IMR-90 (cell line): ENCODE results near the gene EID2B. TPM values are rescaled to one million over a fixed set of nuclear protein-coding genes. Genes with fewer than 3 reads are reported as not detected.

Source experiments
- ATAC-seq: fragments of 200-7000 bp; cut with Tn5 transposase; 2 replicates; pipeline ENCODE4 v1.9.1; 2020; ENCODE audit warnings: low read depth, mild to moderate bottlenecking, moderate library complexity
- Bru-seq: library from RNA; stranded (reverse); fragments of 400-500 nt; gene quantifications from one replicate; lab custom pipeline; 2021; lab: Mats Ljungman, UMichigan
- BruChase-seq, 2 experiments: library from RNA; stranded (reverse); fragments of 400-500 nt; gene quantifications; one replicate each; lab custom pipeline; 2021; lab: Mats Ljungman, UMichigan
- BruUV-seq: library from RNA; stranded (reverse); fragments of 400-500 nt; replicated peaks from 2 replicates; lab custom pipeline; 2021; lab: Mats Ljungman, UMichigan
- CTCF ChIA-PET: fragments of 300-600 bp; formaldehyde crosslinking; extraction: SDS; loops from one replicate; lab custom pipeline; 2021; ENCODE audit warnings: antibody characterized with exemption; lab: Yijun Ruan, JAX
- POLR2A ChIA-PET: fragments of 300-600 bp; sonication (Branson Sonifier 250); formaldehyde crosslinking; loops from one replicate; lab custom pipeline; 2022; ENCODE audit warnings: antibody characterized with exemption; ENCODE audit not compliant: unreplicated experiment; lab: Charles Lee
- DNase-seq: peaks from one replicate; pipeline ENCODE4 v3.0.0; 2013
- H2AFZ ChIP-seq: replicated peaks from 2 replicates; pipeline ENCODE3; 2013; ENCODE audit warnings: low read length, mild to moderate bottlenecking; ENCODE audit not compliant: poor library complexity
- H2AK5ac ChIP-seq: 2 replicates; pipeline ENCODE4 v1.6.1; 2013; ENCODE audit warnings: low read depth, low read length, inconsistent platforms
- H2AK9ac ChIP-seq: replicated peaks from 2 replicates; pipeline ENCODE3; 2013; ENCODE audit warnings: mild to moderate bottlenecking, low read depth, low read length, moderate library complexity; ENCODE audit not compliant: poor library complexity
- H2BK120ac ChIP-seq: 2 replicates; pipeline ENCODE4 v1.6.1; 2013; ENCODE audit warnings: low read depth, low read length, inconsistent platforms
- H2BK15ac ChIP-seq: 3 replicates; pipeline ENCODE4 v1.6.1; 2013; ENCODE audit warnings: low read depth, low read length, inconsistent platforms
- H2BK20ac ChIP-seq: 2 replicates; pipeline ENCODE4 v1.6.1; 2013; ENCODE audit warnings: low read depth, mild to moderate bottlenecking, inconsistent platforms, low read length, moderate library complexity
- H2BK5ac ChIP-seq: 2 replicates; pipeline ENCODE4 v1.6.1; 2013; ENCODE audit warnings: mild to moderate bottlenecking, low read depth, low read length, inconsistent platforms; ENCODE audit not compliant: poor library complexity, severe bottlenecking
- H3K14ac ChIP-seq: replicated peaks from 2 replicates; pipeline ENCODE4 v1.6.1; 2013; ENCODE audit warnings: low read depth, low read length, inconsistent platforms
- H3K18ac ChIP-seq: 2 replicates; pipeline ENCODE4 v1.6.1; 2013; ENCODE audit warnings: low read depth, low read length, control low read depth
- H3K23ac ChIP-seq: 2 replicates; pipeline ENCODE4 v1.6.1; 2013; ENCODE audit warnings: low read depth, low read length, inconsistent platforms
- H3K27ac ChIP-seq: 2 replicates; pipeline ENCODE4 v1.5.1; 2013; ENCODE audit warnings: mild to moderate bottlenecking, control low read depth, low read length; ENCODE audit not compliant: insufficient read depth
- H3K27me3 ChIP-seq: 2 replicates; pipeline ENCODE4 v1.6.1; 2013; ENCODE audit warnings: low read length; ENCODE audit not compliant: control insufficient read depth, insufficient read depth
- H3K36me3 ChIP-seq: 2 replicates; pipeline ENCODE4 v1.6.1; 2013; ENCODE audit warnings: low read length, mixed read lengths; ENCODE audit not compliant: control insufficient read depth, insufficient read depth
- H3K4ac ChIP-seq: 2 replicates; pipeline ENCODE4 v1.6.1; 2013; ENCODE audit warnings: low read depth, low read length, inconsistent platforms
- H3K4me1 ChIP-seq: 2 replicates; pipeline ENCODE4 v1.6.1; 2013; ENCODE audit warnings: low read length, mixed read lengths; ENCODE audit not compliant: control insufficient read depth, insufficient read depth
- H3K4me2 ChIP-seq: 2 replicates; pipeline ENCODE4 v1.6.1; 2013; ENCODE audit warnings: low read depth, mild to moderate bottlenecking, control low read depth, low read length, moderate library complexity
- H3K4me3 ChIP-seq: 2 replicates; pipeline ENCODE4 v1.5.1; 2013; ENCODE audit warnings: low read depth, mild to moderate bottlenecking, control low read depth, low read length, moderate library complexity; ENCODE audit not compliant: insufficient read depth
- H3K56ac ChIP-seq: 2 replicates; pipeline ENCODE4 v1.6.1; 2013; ENCODE audit warnings: low read length, inconsistent platforms; ENCODE audit not compliant: insufficient read depth; ENCODE audit errors: extremely low read depth
- H3K79me1 ChIP-seq, 2 experiments: 2 replicates each; pipeline ENCODE4 v1.6.1; 2013; ENCODE audit warnings: low read length in 2 of 2, inconsistent platforms in 1 of 2, low read depth in 1 of 2
- H3K9ac ChIP-seq: 2 replicates; pipeline ENCODE4 v1.6.1; 2013; ENCODE audit warnings: low read depth, low read length, control low read depth
- H3K9me1 ChIP-seq: 2 replicates; pipeline ENCODE4 v1.6.1; 2013; ENCODE audit warnings: low read length, inconsistent platforms; ENCODE audit not compliant: insufficient read depth
- H3K9me3 ChIP-seq: 2 replicates; pipeline ENCODE4 v1.6.1; 2013; ENCODE audit warnings: low read length; ENCODE audit not compliant: control insufficient read depth, insufficient read depth
- H4K20me1 ChIP-seq: 2 replicates; pipeline ENCODE4 v1.6.1; 2013; ENCODE audit warnings: low read length, inconsistent platforms; ENCODE audit not compliant: insufficient read depth
- H4K5ac ChIP-seq: 2 replicates; pipeline ENCODE4 v1.6.1; 2013; ENCODE audit warnings: mild to moderate bottlenecking, low read depth, low read length, control low read depth
- H4K8ac ChIP-seq, 2 experiments: 2 replicates each; pipeline ENCODE4 v1.6.1; 2013; ENCODE audit warnings: low read depth in 2 of 2, low read length in 2 of 2, control low read depth in 1 of 2, inconsistent platforms in 1 of 2
- H4K91ac ChIP-seq: 2 replicates; pipeline ENCODE4 v1.6.1; 2013; ENCODE audit warnings: low read depth, low read length, inconsistent platforms; ENCODE audit not compliant: insufficient read depth
- MAFK ChIP-seq: IDR thresholded peaks from 2 replicates; pipeline ENCODE4 v1.6.1; 2012; ENCODE audit warnings: low read depth, low read length, improper control_type of control experiment
- MAZ ChIP-seq: IDR thresholded peaks from 2 replicates; pipeline ENCODE4 v1.6.1; 2012; ENCODE audit warnings: low read depth, mild to moderate bottlenecking, low read length, improper control_type of control experiment, moderate library complexity, borderline replicate concordance
- MXI1 ChIP-seq: IDR thresholded peaks from 2 replicates; pipeline ENCODE4 v1.6.1; 2012; ENCODE audit warnings: low read depth, mild to moderate bottlenecking, low read length, moderate library complexity, borderline replicate concordance
- POLR2A ChIP-seq: IDR thresholded peaks from 2 replicates; pipeline ENCODE4 v1.6.1; 2012; ENCODE audit warnings: mild to moderate bottlenecking, low read depth, low read length
- RCOR1 ChIP-seq: IDR thresholded peaks from 2 replicates; pipeline ENCODE4 v1.6.1; 2012; ENCODE audit warnings: mild to moderate bottlenecking, low read length, improper control_type of control experiment; ENCODE audit not compliant: insufficient replicate concordance
- SMC3 ChIP-seq: fragments of 150-350 bp; IDR thresholded peaks from 2 replicates; pipeline ENCODE4 v1.6.1; 2016; ENCODE audit warnings: low read depth, mild to moderate bottlenecking, antibody characterized with exemption, low read length, moderate library complexity
- WGBS, 2 experiments: methylation state at CpG; one replicate each; pipeline versions ENCODE4 v1.1.5 to v1.1.7; 2013; ENCODE audit warnings: missing lambda C conversion rate in 2 of 2; ENCODE audit not compliant: insufficient read length in 1 of 2; ENCODE audit errors: extremely low coverage in 2 of 2; 5-methylcytosine and 5-hydroxymethylcytosine counted together
- dilution Hi-C: fragments of 300-500 bp; cut with HindIII; formaldehyde crosslinking; loops from one replicate; pipeline ENCODE4 v1.14.3; 2018; ENCODE audit warnings: low sequenced_read_pairs; ENCODE audit not compliant: unreplicated experiment
- in situ Hi-C: fragments of 300-500 bp; cut with MboI; formaldehyde crosslinking; loops from 3 replicates; pipeline ENCODE4 v1.14.3; 2019; ENCODE audit warnings: low sequenced_read_pairs, inconsistent platforms, mixed read lengths
- intact Hi-C: fragments of 100-400 bp; cut with micrococcal nuclease; formaldehyde crosslinking; loops from 2 replicates; pipeline ENCODE4 v1.10.0; 2022
- long read RNA-seq: library from polyadenylated mRNA; unstranded; transcript quantifications from one replicate; pipeline ENCODE4 v2.0.0, GENCODE V29; 2021; ENCODE audit not compliant: unreplicated experiment
- polyA plus RNA-seq, 3 experiments: library from polyadenylated mRNA; depleted of rRNA; stranded (reverse); fragments of >200 nt; gene quantifications; 2 replicates each; pipeline ENCODE4 v1.2.3, GENCODE V29; 2012; ENCODE audit warnings: low replicate concordance in 1 of 3
- total RNA-seq: library from RNA; depleted of rRNA; stranded (reverse); fragments of >200 nt; gene quantifications from 2 replicates; pipeline ENCODE4 v1.2.3, GENCODE V29; 2012; rRNA removed
- TF ChIP-seq, protein P1 (sequence below): fragments of 150-350 bp; IDR thresholded peaks from 2 replicates; pipeline ENCODE4 v1.6.1; 2016; ENCODE audit warnings: low read depth, mild to moderate bottlenecking, low read length, moderate library complexity, borderline replicate concordance
- TF ChIP-seq, protein P2 (sequence below): conservative IDR thresholded peaks from 2 replicates; pipeline ENCODE4 v1.5.1; 2012; ENCODE audit warnings: mild to moderate bottlenecking, low read depth, low read length, improper control_type of control experiment
- TF ChIP-seq, protein P3 (sequence below): fragments of 150-350 bp; IDR thresholded peaks from 2 replicates; pipeline ENCODE4 v1.6.1; 2017; ENCODE audit warnings: mild to moderate bottlenecking, antibody characterized with exemption, low read length, low read depth

Gene EID2B, protein sequence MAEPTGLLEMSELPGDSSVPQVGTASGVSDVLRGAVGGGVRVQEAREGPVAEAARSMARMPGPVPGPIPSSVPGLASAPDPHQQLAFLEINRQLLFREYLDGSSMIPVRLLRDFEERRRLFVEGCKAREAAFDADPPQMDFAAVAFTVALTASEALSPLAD
- 2.7 and 4.2 TPM in 2 replicates for total RNA-seq
- polyA plus RNA-seq (2012; rRNA removed), result 2.3 and 2.5 TPM in 2 replicates
- 1.8 and 1.9 TPM in 2 replicates for polyA plus RNA-seq (2012; cell fraction: cytosol; rRNA removed)
- 1.3 and 2.1 TPM in 2 replicates for polyA plus RNA-seq (2012; cell fraction: nucleus; rRNA removed; ENCODE audit: low replicate concordance)
- percentile 52 among the genes with signal in this experiment for Bru-seq, nascent RNA
- BruChase-seq, experiment 1, labeled RNA remaining after a 6-hour chase, result percentile 65 among the genes with signal in this experiment
- BruChase-seq, experiment 2, labeled RNA remaining after a 2-hour chase, result percentile 51 among the genes with signal in this experiment
- long read RNA-seq, partial matches to known transcripts, result 0 of 3 reads
- long read RNA-seq, other reads (novel, unspliced or antisense), result 0 of 3 reads

DNA sequence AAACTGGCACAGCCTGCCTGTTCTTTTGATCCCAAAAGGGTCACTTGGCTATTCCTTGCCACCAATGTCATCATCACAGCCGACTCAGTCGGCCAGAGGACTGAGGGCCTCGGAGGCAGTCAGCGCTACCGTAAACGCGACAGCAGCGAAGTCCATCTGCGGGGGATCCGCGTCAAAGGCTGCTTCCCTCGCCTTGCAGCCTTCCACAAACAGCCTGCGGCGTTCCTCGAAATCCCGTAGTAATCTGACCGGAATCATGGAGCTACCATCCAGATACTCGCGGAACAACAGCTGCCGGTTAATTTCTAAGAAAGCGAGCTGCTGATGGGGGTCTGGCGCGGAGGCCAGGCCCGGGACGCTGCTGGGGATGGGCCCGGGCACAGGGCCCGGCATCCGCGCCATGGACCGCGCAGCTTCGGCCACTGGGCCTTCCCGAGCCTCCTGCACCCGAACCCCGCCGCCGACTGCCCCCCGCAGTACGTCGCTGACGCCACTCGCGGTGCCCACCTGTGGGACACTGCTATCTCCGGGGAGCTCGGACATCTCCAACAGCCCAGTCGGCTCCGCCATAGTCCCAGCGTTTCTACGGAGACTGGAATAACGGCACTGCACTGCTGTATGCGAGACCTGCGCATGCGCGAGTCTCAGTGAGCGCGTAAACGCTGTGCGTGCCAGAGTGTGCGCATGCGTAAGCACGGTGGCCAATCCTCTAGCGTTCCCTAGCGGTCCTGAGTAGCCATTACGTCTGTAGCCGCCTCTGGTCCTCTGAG is at the start of gene EID2B:
EID2B (minus strand) TSS at position 620 of the 770 bp plus-strand sequence; CDS start at position 570, 50 bp downstream.
- CTCF ChIA-PET, result interaction anchor here (0.7 to 1.6 kb wide), 8 partner anchors 14 to 94 kb away, joined by 3 to 10 read pairs (median 4); no protein-coding TSS in a partner anchor
- TF ChIP-seq, protein P1, sequence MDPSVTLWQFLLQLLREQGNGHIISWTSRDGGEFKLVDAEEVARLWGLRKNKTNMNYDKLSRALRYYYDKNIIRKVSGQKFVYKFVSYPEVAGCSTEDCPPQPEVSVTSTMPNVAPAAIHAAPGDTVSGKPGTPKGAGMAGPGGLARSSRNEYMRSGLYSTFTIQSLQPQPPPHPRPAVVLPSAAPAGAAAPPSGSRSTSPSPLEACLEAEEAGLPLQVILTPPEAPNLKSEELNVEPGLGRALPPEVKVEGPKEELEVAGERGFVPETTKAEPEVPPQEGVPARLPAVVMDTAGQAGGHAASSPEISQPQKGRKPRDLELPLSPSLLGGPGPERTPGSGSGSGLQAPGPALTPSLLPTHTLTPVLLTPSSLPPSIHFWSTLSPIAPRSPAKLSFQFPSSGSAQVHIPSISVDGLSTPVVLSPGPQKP, result no peak
- TF ChIP-seq MAFK, result no peak
- peak; percentile 65 for TF ChIP-seq SMC3
- TF ChIP-seq RCOR1, result no peak
- TF ChIP-seq, protein P2, sequence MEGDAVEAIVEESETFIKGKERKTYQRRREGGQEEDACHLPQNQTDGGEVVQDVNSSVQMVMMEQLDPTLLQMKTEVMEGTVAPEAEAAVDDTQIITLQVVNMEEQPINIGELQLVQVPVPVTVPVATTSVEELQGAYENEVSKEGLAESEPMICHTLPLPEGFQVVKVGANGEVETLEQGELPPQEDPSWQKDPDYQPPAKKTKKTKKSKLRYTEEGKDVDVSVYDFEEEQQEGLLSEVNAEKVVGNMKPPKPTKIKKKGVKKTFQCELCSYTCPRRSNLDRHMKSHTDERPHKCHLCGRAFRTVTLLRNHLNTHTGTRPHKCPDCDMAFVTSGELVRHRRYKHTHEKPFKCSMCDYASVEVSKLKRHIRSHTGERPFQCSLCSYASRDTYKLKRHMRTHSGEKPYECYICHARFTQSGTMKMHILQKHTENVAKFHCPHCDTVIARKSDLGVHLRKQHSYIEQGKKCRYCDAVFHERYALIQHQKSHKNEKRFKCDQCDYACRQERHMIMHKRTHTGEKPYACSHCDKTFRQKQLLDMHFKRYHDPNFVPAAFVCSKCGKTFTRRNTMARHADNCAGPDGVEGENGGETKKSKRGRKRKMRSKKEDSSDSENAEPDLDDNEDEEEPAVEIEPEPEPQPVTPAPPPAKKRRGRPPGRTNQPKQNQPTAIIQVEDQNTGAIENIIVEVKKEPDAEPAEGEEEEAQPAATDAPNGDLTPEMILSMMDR, result peak; percentile 99
- no peak for TF ChIP-seq MXI1
- TF ChIP-seq POLR2A, result peak; percentile 30
- TF ChIP-seq, protein P3, sequence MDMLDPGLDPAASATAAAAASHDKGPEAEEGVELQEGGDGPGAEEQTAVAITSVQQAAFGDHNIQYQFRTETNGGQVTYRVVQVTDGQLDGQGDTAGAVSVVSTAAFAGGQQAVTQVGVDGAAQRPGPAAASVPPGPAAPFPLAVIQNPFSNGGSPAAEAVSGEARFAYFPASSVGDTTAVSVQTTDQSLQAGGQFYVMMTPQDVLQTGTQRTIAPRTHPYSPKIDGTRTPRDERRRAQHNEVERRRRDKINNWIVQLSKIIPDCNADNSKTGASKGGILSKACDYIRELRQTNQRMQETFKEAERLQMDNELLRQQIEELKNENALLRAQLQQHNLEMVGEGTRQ, result no peak
- no peak; the same call in 1 of the 2 replicates for TF ChIP-seq MAZ

More for the DNA sequence above, at the start of gene EID2B:
- intact Hi-C loops (loop anchor here (1.0 to 5.0 kb wide), 6 partner anchors 35 to 135 kb away; partner anchors contain the start of genes DLL3 and TIMM50), dilution Hi-C loops (no loop called here), in situ Hi-C loops (no loop called here)
- no peaks in the 10 kb centered on the region for H3K4me1 ChIP-seq
- H4K20me1 ChIP-seq, result no peaks in the 10 kb centered on the region
- H2BK20ac ChIP-seq, result no peak within 1 kb of the TSS
- peak; percentile 95 for DNase-seq
- H3K9me3 ChIP-seq, result no peaks in the 10 kb centered on the region
- 0 out of 2 replicates have a peak within 1 kb of the TSS, but pooled peaks have one; percentile 9 for H3K18ac ChIP-seq
- peaks cover 7 to 35% of the 10 kb centered on the region in 2 experiments; a peak in 2 of 4 replicates for H3K79me1 ChIP-seq
- peak within 1 kb of the TSS; percentile 87 for H3K14ac ChIP-seq
- H3K56ac ChIP-seq, result peak within 1 kb of the TSS; percentile 54
- no peaks in the 10 kb centered on the region for H3K9me1 ChIP-seq
- peak within 1 kb of the TSS; percentile 72 for H2AK5ac ChIP-seq
- H3K4ac ChIP-seq, result peak within 1 kb of the TSS; percentile 68
- peak within 1 kb of the TSS; percentile 97 for H2AFZ ChIP-seq
- peak within 1 kb of the TSS; percentile 65 for H3K4me3 ChIP-seq
- POLR2A ChIA-PET, result interaction anchor here (0.5 to 0.8 kb wide), 2 partner anchors 87 to 97 kb away, joined by 3 to 14 read pairs; partner anchors contain the start of genes RPS16 and SUPT5H
- peak within 1 kb of the TSS; percentile 51 for H3K27ac ChIP-seq
- H2BK5ac ChIP-seq, result peak within 1 kb of the TSS; percentile 68
- ATAC-seq, result peak; percentile 95
- no peaks in the 10 kb centered on the region; the same call in 1 of the 2 replicates for H3K36me3 ChIP-seq
- peak within 1 kb of the TSS; percentile 0 to 79; a peak in 3 of 4 replicates for H4K8ac ChIP-seq
- TSS peak; percentile 69 for BruUV-seq
- peak within 1 kb of the TSS; percentile 56 for H4K5ac ChIP-seq
- H2BK15ac ChIP-seq, result no peak within 1 kb of the TSS
- H2AK9ac ChIP-seq, result peak within 1 kb of the TSS; percentile 81
- 1% methylated on average over 37 of the region's 65 CpGs; no CpG with 5 or more reads in 1 of the 2 experiments for WGBS, 2 experiments
- H3K9ac ChIP-seq, result peak within 1 kb of the TSS; percentile 94
- no peaks in the 10 kb centered on the region for H3K27me3 ChIP-seq
- peak within 1 kb of the TSS; percentile 94 for H3K23ac ChIP-seq
- peak within 1 kb of the TSS; percentile 95 for H3K4me2 ChIP-seq
- H2BK120ac ChIP-seq, result no peak within 1 kb of the TSS
- H4K91ac ChIP-seq, result peak within 1 kb of the TSS; percentile 26; the same call in 1 of the 2 replicates
